Measurements from ENCODE around the gene ENO2.

- no peak for TF ChIP-seq CTCF (IDR thresholded peaks at IDR 0.05)
- TF ChIP-seq REST (IDR thresholded peaks at IDR 0.05; ENCODE audit: insufficient read depth in 1 of 2, low read depth in 2 of 2, low read length in 1 of 2) = no peak
- no peak for TF ChIP-seq SIN3A (IDR thresholded peaks at IDR 0.05; ENCODE audit: borderline replicate concordance, insufficient read depth, low read depth, low read length)
- no peak for TF ChIP-seq POLR2AphosphoS5 (IDR thresholded peaks at IDR 0.05; ENCODE audit: low read depth, low read length)
These were observed 51.3 kb downstream of the ENO2 start for GRCh38 chr12:6965714-6966113.
